ENCODE measurements around the gene GAK.

DNA sequence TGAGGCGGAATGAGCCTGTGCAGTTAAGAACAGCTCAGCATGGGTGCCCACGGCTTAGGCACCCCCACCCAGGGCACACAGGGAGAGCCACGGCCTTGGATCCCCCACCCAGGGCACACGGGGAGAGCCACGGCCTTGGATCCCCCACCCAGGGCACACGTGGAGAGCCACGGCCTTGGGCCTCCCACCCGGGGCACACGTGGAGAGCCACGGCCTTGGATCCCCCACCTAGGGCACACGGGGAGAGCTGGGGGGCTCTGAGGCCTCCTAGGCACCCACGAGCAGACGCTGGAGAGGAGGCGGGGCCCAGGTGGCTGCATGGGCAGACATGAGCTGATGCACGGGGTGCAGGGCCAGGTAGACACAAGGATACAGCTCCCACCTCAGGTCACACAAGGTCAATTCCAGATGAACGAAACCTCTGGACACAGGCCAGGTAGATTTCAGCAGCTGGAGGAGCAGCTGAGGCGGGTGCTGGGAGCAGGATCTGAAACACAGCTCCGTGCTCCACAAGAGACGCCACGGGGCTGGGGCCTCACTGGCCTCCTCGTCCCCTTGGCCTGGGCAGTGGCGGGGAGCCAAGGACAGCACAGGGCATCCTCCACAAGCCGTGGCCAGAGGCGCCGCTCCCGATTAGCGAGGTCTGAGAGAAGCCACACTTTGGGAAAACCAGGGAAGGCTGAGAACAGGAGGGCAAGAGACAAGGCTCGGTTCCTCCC, 30.8 kb downstream of the GAK start:
- TF ChIP-seq, protein P1, sequence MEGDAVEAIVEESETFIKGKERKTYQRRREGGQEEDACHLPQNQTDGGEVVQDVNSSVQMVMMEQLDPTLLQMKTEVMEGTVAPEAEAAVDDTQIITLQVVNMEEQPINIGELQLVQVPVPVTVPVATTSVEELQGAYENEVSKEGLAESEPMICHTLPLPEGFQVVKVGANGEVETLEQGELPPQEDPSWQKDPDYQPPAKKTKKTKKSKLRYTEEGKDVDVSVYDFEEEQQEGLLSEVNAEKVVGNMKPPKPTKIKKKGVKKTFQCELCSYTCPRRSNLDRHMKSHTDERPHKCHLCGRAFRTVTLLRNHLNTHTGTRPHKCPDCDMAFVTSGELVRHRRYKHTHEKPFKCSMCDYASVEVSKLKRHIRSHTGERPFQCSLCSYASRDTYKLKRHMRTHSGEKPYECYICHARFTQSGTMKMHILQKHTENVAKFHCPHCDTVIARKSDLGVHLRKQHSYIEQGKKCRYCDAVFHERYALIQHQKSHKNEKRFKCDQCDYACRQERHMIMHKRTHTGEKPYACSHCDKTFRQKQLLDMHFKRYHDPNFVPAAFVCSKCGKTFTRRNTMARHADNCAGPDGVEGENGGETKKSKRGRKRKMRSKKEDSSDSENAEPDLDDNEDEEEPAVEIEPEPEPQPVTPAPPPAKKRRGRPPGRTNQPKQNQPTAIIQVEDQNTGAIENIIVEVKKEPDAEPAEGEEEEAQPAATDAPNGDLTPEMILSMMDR (IDR thresholded peaks at IDR 0.05), result no peak
- TF ChIP-seq EZH2 (IDR thresholded peaks at IDR 0.05), result no peak
